ENCODE results near the gene RALGPS1.

Gene RALGPS1

DNA sequence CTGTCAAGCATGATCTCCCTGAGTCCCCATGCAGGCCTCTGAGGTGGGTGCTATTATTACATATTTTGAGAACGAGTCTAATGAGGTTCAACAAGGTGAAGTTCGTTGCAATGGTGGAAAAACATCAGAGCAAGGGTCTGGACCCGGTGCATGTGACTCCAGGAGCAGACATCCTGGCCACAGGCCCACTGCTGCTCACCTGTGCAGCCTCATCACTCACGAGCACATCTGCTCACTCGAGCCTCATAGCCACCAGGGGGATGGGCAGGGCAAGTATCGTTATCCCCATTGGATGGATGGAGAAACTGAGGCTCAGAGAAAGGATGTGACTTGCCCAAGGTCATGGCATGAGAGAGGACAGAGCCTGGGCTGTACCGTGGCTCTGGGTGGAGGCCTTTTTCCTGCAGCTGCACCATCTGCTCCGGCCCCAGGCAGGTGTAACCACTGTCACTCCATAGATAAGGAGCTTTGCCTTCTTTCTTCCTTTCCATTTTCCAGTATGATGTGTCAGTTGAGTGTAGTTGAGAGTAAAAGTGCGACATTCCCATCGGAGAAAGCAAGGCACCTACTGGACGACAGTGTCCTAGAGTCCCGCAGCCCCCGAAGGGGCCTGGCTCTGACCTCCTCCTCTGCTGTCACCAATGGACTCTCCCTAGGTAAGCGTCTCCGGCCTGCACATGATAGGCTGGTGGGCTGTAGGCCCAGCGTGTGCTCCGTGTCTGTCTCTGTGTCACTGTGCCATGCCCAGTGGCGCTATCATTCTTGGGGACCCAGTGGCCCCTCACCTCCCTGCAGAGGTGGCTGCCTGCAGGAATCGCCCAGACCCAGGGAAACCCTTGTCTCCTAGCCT lies 281.6 kb downstream of the RALGPS1 start:
- DNase-seq = no peak

DNA sequence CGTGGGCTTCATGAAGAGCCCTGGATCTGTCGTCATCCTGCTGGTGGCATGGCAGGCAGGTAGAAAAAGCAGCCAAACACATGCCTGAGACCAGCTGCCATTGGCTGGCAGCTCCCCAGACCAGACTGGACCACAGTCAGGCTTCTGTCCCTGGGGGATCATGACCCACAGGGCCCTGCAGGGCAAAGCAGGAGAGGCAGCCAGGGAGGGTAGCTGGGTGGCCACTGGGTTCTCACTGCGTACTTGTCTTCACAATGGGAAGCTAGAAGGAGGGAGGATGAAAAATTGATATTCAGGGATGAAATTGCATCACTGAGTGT lies 282.2 kb downstream of the RALGPS1 start:
- DNase-seq = no peak

DNA sequence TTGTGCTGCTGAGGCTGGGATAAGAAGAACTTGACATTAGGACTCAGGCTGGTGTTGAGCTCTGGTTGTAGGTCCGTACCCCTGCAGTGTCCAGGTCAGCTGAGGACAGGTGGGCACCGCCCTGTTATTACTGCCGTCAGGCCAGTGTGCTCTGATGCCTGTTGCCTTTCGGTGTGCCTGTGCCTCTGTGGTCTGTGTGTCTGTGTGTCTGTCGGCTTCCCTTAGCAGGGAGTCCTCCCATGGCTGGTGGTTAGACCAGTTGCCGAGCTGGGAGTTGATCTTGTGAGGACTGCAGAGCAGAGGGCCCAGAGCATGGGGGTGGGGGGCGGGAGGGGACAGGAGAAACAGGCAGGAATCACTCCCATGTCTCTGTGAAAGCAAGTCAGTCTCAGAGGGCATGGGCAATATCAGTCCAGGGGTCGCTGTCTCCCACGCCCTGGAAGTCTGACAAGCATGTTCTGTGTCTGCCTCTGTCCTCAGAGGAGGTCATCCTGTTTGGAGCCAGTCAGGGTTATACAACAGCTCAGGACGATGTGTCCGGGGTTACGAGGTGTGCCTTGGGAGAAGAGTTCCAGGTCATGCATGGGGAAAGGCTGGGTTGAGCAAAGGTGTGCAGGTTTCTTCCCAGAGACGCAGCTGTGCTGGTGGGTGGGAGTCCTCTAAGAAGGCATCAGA lies 282.7 kb downstream of the RALGPS1 start:
- no peak for DNase-seq

DNA sequence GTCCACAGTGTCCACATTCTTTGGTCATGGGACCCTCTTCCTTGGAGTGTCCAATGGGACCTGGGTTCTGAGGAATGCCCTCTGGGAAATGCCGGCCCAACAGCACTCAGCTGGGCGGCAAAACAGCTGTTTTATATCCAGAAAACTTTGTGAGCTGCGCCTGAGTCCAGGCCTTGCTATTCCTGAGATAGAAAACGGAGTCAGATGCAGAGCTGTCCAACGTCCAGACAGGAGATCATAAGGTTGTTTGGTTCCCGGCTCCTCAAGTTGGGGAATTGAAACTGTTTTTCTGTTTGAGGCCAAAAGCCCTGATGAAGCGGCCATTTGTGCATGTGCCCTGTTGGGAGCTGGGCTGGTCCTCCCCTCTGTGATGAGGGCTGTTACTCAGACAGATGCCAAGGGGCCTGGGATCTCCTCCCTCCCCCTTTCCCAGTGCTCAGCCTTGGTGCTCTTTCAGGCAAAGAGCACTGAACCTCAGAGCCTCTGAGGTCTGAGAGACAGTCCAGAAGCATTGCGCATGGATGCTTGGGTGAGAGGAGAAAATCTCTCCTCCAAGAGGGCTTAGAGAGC lies 283.4 kb downstream of the RALGPS1 start:
- DNase-seq = no peak

DNA sequence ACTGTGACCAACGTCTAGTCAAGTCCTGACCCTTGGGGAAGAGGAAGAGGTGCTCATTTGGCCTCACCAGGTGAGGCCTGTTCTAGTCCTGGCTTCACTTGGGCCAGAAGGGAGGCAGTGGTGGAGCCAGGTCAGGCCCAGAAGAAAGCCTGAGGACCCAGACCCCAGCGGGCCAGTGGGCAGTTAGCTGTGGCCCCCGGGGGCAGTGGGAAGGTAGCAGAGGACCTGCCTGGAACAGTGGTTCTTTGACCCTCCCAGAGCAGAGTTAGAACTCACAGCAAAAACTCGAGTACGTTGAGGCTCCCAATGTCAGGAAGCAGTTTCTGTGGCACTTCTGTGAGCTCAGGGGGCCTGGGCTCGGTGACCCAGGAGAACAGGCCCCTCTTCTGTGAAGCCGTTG lies 284.0 kb downstream of the RALGPS1 start:
- no peak for DNase-seq

DNA sequence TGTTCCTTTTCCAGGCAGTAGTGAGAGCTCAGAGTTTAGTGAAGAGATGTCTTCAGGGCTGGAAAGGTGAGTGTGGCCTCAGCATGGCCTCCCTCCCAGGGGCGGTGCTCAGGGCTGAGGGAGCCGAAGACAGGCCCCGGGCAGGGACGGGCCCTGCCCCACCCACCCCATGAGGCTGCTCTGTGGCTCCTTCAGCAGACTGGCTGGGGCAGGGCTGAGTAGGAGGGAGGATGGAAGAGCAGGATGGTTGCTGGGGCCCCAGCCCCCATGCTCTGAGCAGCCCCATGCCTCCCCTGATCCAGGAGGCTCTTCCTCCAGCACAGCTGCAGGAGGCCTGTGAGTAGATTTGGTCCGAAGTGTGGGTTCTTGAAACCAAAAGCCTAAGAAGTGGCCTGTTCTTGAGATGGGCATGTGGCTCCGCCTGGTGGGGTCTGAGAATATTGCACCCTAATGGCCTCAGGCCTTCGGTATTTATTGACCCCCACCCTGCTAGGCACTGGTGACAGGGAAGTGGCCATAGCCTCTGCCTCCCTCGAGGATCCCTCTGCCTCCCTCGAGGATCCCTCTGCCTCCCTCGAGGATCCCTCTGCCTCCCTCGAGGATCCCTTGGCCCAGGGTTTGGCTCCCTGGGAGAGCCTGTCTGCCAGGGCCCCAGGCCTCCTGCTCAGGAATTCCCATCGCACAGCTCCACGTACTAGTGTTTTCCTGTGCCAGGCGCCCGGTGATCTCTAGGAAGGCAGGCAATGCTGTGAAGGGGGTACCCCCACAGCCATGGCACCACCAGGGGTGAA lies 284.6 kb downstream of the RALGPS1 start:
- DNase-seq = peak; percentile 81

DNA sequence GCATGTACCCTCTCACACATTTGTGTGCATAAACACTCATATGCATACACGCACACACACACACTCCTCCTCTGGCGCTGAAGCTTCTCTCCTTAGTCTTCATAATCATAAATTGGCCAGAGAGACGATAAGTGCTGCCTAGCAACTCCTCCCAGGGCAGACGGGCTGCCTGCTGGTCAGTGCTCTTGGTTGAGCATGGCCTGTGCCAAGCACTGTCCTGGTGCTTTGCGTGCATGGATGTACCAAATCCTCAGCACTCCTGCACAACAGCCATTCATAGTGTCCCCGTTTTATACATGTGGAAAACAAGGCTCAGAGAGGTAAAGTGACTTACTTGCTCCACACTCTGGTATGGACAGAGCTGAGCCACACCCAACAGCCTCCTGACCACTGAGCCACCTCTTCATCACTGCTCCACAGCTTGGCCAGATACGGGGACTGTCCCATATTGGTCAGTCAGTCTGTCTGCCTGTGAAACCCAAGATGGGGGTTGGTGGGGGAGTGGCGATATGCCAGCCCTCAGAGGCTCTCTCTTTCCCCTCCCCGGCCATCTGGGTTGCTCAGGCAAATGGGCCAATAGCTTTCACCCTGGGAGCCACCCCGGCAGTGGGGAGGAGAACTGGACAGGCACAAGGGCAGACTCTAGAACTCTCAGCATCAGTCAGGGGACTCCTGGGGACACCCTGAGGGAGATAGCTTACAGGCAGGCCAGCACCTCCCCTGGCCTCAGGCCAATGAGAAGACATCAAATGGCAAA lies 285.7 kb downstream of the RALGPS1 start:
- no peak for DNase-seq

DNA sequence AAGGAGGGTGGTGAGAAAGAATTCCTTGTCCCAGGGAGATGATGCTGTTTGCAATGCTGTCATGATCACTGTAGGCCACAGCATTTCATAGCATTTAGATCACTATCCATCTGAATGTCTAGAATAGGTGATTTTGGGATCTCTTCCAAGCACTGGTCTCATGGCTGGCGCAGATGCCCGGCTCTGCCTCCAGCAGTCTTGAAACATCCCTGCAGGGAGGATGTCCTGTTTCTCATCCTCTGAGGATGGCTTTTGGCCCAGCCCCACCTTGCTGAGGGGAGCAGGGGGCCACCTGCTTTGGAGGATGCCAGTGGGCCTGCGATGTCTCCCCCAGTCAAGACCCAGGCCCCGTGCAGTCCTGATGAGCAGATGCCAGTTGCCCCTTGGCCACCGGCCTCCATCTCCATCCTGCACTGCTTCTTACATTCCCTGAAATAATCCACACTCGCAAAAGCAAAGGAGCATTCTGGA lies 286.5 kb downstream of the RALGPS1 start:
- DNase-seq = no peak

DNA sequence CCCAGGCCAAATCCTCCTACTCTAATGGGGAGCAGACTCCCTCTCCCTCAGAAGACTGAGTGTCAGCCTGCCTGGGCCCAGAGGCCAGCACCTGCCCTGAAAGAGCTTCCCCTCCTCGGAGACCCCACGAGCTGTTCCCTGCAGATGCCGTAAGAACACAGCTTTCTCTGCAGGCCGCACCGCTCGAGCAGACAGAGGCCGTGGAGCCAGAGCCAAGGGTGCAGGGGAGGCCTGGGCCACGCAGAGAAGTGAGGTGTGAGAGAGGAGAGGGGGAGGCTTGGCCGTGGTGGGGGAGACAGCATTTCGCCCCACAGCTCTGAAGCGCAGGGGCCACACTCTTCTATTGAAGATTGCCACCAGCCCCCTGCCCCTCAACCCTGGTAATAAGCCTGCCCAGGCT lies 287.1 kb downstream of the RALGPS1 start:
- no peak for DNase-seq

DNA sequence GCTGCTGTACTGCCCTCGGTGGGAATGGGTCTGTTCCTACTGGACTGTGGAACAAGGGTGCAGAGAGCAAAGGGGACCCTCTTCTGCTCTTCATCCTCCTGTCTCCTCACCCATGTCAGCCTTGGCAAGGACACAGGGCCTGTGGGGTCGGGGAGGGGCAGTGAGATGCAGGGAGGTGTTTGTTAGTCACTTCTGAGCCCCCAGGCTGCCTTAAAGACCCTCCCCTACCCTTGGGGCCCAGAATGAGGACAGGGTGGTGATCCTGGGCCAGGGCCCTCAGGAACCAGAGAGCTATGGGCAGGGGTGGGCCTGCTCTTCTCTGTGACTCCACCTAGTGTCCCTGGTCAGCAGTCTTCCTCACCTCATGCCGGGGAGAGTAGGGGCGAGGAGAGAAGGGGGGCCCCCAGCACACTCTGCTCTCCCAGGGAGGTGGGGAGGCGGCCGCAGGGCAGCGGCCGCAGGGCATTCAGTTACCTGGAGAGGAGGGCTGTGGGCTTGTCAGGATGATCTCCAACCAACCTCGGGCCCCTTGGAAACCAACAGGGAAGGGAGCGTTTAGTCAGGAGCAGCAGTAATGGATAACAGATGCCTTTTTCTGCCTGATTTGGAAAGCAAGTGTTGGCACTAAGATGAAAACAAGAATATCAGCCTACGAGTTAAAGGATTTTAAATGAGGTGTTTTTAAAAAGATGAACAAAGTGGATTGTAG lies 288.0 kb downstream of the RALGPS1 start:
- DNase-seq = peak; percentile 22

DNA sequence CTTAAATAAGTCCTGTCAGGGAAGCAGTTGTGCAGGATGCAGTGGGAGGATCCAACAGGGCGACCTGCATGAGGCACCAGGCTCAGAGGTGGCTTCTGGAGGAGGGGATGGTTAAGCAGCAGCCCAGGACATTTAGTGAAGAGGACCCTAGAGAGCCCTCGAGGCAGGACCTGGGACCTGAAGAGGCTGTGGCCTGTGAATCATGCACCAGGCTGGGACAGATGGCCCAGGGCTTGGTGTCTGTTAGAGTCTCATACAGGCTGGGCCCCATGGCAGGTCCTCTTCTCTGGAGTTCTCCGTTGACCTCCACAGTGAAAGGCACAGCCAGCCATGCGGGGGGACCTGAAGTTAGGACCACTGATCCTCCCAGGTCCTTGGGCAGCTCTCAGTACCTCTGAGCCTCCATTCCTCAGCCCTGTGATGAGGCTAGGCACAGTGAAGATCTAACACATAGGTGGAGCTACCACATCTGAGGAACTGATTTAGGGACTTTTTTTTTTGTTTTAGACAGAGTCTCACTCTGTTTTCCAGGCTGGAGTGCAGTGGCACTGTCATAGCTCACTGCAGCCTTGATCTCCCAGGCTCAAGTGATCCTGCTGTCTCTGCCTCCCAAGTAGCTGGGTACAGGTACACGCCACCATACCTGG lies 289.2 kb downstream of the RALGPS1 start:
- no peak for DNase-seq

DNA sequence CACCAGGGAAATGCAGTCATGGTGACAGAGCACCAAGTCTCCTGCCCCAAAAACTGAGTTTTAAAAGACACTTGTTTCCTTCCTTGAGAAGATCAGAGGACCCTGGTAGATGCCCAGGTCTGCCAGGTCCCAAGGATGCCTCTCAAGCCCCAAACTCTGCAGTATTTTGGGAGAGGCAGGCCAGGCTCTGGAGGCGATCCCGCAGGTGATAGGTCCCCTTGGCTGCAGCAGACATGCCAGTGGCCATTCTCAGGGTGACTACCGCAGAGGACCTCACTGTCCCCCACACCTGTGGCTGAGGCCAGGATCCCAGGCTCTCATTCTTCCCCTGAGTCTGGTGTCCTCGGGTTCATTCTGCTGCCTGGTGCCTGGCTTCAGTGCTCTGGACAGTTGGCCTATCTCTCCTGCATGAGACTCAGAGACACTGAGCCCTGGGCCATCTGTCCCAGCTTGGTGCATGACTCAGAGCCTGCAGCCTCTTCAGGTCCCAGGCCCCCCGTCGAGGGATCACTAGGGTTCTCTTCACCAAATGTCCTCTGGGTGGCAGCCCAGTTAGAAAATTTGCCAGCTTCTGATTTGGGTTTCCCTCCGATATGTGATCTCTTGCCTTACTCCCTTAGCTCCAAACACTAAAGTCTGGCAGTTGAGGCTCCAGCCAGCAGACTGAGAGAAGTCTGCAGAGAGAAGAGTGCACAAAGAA lies 290.3 kb downstream of the RALGPS1 start:
- peak; percentile 67 for DNase-seq

DNA sequence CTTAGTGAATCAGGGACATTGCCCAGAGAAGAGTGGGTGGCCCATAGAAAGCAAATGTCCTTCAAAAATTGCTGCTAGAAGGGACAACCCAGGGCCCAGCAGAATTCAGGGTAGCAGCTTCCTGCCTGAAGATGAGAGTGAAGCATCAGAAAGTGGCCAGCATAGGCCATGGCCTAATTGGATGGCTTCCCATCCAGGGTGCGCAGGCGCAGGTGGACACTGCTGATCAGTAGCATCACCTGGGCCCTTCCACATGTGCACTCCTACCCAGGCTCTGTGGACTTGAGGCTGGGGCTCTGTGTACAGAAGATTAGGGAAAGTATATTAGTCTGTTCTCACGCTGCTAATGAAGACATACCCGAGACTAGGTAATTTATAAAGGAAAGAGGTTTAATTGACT lies 291.4 kb downstream of the RALGPS1 start:
- no peak for DNase-seq

DNA sequence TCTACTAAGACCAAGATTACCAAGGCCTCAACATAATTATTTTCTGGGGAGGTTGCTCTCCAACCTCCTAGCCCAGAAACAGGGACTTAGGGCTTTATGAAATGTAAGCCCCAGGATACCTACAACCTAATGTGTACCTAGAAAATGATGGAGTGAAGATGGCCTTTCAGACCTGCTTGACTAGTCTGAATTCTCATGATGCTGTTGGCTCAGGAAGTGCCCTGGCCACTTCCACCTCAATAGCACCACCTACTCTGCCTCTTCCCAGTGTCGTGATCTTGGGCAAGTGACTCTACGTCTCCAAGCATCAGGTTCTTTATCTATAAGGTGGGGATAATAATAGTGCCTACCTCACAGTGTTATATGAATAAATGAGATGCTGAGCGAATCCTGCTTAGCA lies 292.1 kb downstream of the RALGPS1 start:
- no peak for DNase-seq

DNA sequence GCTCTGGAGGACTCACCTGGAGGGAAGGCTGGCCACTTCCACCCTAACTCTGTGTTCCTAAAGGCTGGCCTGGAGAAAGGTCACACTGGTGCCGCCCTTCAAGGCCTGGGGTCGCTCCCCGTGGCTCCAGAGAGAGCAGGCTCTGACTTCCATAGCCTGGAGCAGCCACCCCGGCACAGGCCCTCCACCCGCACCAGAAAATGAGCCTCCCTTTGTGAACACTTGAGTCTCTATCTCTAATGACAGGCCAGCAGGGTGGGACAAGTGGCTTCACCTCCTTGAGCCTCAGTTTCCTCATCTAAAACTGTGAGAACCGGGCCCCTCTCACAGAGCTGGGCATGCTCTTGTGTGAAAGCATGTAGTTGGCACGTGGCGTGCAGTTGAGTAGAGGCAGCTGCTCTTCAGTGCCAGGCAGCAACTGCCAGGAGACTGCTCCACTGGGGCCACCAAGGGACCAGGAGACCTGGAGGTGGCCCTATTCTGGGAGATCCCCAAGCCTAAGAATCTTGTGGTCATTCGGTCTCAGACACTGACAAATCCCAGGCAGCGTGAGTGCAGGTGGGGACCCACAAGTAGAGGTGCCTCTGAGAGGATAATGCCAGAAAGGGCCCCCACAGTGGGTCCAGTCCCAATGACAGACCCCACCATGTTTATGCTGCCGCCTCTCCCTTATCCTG lies 293.3 kb downstream of the RALGPS1 start:
- no peak for DNase-seq

DNA sequence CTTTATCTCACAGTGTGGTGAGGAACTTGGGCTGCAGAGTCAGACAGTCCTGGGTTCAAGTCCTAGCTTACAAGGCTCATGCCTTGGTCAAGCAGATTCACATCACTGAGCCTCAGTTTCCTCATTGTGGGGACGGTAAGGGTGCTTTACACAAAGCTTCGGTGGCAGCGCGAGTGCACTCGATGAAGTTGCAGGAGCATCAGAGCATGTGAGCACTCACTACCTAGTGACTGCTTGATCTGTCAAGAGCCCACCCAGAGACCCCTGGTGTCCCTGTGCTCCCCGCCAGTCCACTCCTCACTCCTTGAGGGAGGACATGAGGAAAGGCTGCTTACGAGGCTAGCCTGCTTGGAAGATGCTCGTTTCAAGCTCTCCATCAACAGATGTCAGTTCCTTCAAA lies 293.8 kb downstream of the RALGPS1 start:
- DNase-seq = no peak

DNA sequence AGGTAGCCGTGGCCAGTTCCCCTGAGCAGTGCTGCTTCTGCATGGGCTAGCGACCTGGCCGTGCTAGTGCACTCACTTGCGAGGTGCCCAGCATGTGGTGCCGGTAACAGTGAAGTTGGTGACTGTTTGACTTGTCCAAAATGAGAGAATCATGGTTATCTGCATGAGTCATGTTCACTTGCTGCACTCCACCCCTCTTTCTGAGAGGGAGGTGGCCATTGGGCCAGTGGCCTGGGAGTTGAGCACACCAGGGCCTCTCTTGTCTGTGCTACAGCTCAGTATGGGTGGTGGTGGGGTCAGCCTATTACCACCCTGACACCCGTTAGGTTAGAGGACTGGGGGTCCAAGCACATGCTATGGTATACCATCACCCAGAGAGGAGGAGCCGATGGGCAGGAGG lies 294.6 kb downstream of the RALGPS1 start:
- DNase-seq = no peak

DNA sequence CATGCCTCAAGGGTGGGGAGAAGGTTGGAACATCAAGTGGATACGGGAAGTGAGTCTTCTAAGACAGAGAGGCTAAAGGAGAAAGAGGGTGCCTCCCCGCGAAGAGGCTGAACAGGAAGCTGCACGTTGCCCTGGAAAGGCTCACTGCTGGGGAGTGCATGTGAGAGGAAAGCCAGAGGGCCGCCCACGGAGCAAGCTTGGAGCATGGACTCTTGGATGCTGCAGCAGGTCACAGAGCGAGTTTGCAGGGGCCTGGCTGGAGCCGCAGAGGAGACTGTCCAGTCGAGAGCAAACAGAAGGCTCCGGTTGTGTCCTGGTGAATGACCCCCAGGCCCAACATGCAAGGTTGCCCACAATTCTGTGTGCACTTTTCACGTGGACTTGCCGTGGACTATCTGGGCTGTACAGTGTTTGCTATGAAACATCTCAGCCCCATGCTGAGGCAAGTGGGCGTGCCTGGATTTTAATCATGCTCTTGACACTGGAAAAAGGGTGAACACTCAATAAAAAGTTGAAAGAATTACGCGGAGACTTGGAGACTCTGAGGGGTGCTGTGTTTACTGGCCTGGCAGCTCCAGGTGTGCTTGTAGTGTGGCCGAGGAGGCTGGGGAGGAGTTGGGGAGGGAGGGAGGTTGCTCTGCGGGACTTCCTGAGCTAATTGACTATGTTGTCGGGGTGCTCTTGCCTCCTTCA lies 295.5 kb downstream of the RALGPS1 start:
- DNase-seq = no peak

Measured in fibroblast of skin of right quadriceps (primary cell).